Gastrocnemius medialis (tissue), 4 donors: ENCODE data around the gene WWOX. TPM values are rescaled to one million over a fixed set of nuclear protein-coding genes. Genes with fewer than 3 reads are reported as not detected.

ENCODE experiments used
- ATAC-seq, 2 donors: fragments of 150-250 bp; one replicate each; pipeline ENCODE4 v1.9.1; 2016
- DNase-seq, 2 donors: peaks; one replicate each; pipeline ENCODE4 v3.0.0-alpha.2; 2019
- H3K27ac ChIP-seq, 4 donors: fragments of 200-600 bp; sonication (generic); 1 replicate in 1 of 4; 2 replicates in 3 of 4; pipeline ENCODE4 v1.5.1; 2016 to 2018; ENCODE audit warnings: mild to moderate bottlenecking in 2 of 4, moderate library complexity in 1 of 4
- H3K27me3 ChIP-seq, 3 donors: fragments of 200-600 bp; sonication (generic) in 2 of 3; 1 replicate in 1 of 3; 2 replicates in 2 of 3; pipeline versions ENCODE4 v1.5.1 to v1.6.0; 2016 to 2019; ENCODE audit warnings: mild to moderate bottlenecking in 1 of 3, moderate library complexity in 1 of 3
- H3K36me3 ChIP-seq, 2 donors: fragments of 200-600 bp; sonication (generic) in 1 of 2; one replicate each; pipeline ENCODE4 v1.5.1; 2017 to 2018
- H3K4me1 ChIP-seq, 2 donors: fragments of 200-600 bp; sonication (generic) in 1 of 2; one replicate each; pipeline ENCODE4 v1.5.1; 2016 to 2017; ENCODE audit warnings: mild to moderate bottlenecking in 2 of 2
- H3K4me3 ChIP-seq, 4 donors: fragments of 200-600 bp; sonication (generic) in 3 of 4; 1 replicate in 1 of 4; 2 replicates in 3 of 4; pipeline ENCODE4 v1.5.1; 2016 to 2019; ENCODE audit warnings: mild to moderate bottlenecking in 2 of 4
- H3K9me3 ChIP-seq, 3 donors: fragments of 200-600 bp; sonication (generic) in 2 of 3; 1 replicate in 1 of 3; 2 replicates in 2 of 3; pipeline ENCODE4 v1.5.1; 2016 to 2019
- POLR2A ChIP-seq, 2 donors: fragments of 450-650 bp; IDR thresholded peaks; one replicate each; pipeline ENCODE4 v1.6.1; 2017; ENCODE audit warnings: antibody characterized with exemption in 2 of 2, mild to moderate bottlenecking in 2 of 2, moderate library complexity in 2 of 2
- in situ Hi-C, 4 donors: fragments of 200-750 bp; cut with MboI; loops; one replicate each; pipeline versions ENCODE4 v1.15.0 to v1.8.0; 2017; ENCODE audit warnings: low sequenced_read_pairs in 4 of 4
- intact Hi-C: fragments of 100-400 bp; cut with DNase I; formaldehyde crosslinking; loops from one replicate; pipeline ENCODE4 v1.15.1; 2023; ENCODE audit warnings: low total_unique reads
- total RNA-seq, 4 donors: library from RNA; depleted of rRNA; stranded (reverse); fragments of >200 nt; gene quantifications; one replicate each; pipeline versions ENCODE4 v1.1.0 to v1.2.3, GENCODE V29; 2016
- TF ChIP-seq, protein P1 (sequence below), 5 experiments: fragments of 450-650 bp in 3 of 5; fragments of 200-600 bp in 2 of 5; sonication (generic) in 2 of 5; IDR thresholded peaks in 4 of 5; conservative IDR thresholded peaks in 1 of 5; 1 replicate in 4 of 5; 2 replicates in 1 of 5; pipeline ENCODE4 v1.5.1; 2016 to 2019; ENCODE audit warnings: antibody characterized with exemption in 5 of 5, mild to moderate bottlenecking in 3 of 5, moderate library complexity in 3 of 5

The WWOX gene
- total RNA-seq, 4 donors from 2014 or later, result 3.3 to 13.0 (median 6.0) TPM

DNA sequence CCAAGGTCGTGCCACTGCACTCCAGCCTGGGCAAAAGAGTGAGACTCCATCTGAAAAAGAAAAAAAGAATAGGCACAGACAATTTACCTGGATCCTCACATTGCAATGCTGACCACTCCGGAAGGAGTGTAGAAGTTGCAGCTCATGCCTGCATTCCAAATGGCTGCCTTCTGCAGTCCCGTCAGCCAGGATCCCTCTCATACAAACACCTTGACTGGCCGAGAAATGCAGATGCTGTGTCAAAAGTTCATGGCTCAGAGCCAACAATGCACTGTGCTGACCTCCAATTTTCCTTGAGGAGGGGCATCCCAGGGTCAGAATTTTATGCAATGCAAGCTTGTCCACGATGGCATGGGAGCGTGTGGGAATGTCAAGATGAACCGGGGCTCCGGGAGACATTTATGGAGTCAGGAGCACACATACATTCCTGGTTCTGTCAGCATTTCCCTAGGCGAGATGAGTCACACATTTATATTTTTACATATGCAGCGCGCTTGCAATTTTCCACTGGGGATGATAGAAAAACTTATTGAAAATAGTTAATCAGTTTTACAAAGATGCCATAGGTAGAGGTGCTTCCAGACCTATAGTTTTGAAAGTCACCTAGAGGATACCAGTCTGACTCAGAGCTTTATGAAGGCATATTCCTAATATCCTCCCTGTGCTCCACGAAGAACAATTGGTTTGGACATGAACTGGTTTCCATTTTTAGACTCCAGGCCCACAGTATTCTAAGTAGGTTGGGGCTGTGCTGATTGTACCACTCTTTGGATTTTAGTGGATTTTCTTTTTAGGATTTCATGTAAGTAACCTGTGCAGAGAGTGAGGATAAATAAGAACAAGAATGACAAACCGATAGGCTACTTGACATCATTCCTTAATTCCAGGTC lies 886.5 kb downstream of the WWOX start:
- TF ChIP-seq POLR2A (IDR thresholded peaks at IDR 0.05), result no peak
- TF ChIP-seq, protein P1, sequence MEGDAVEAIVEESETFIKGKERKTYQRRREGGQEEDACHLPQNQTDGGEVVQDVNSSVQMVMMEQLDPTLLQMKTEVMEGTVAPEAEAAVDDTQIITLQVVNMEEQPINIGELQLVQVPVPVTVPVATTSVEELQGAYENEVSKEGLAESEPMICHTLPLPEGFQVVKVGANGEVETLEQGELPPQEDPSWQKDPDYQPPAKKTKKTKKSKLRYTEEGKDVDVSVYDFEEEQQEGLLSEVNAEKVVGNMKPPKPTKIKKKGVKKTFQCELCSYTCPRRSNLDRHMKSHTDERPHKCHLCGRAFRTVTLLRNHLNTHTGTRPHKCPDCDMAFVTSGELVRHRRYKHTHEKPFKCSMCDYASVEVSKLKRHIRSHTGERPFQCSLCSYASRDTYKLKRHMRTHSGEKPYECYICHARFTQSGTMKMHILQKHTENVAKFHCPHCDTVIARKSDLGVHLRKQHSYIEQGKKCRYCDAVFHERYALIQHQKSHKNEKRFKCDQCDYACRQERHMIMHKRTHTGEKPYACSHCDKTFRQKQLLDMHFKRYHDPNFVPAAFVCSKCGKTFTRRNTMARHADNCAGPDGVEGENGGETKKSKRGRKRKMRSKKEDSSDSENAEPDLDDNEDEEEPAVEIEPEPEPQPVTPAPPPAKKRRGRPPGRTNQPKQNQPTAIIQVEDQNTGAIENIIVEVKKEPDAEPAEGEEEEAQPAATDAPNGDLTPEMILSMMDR (IDR thresholded peaks at IDR 0.05 in 4 of 5, conservative IDR thresholded peaks at IDR 0.05 in 1 of 5), result no peak
- no peak overlapping the region for H3K27ac ChIP-seq
- in situ Hi-C loops, result no loop called here
- H3K27me3 ChIP-seq, result no peaks in the 10 kb centered on the region
- DNase-seq (no peak), ATAC-seq (no peak)
- H3K4me3 ChIP-seq, result no peak overlapping the region
- H3K36me3 ChIP-seq, result no peaks in the 10 kb centered on the region
- peaks cover 0 to 7% of the 10 kb centered on the region in 2 donors for H3K4me1 ChIP-seq
- intact Hi-C loops, result no loop called here
- H3K9me3 ChIP-seq, result no peaks in the 10 kb centered on the region

DNA sequence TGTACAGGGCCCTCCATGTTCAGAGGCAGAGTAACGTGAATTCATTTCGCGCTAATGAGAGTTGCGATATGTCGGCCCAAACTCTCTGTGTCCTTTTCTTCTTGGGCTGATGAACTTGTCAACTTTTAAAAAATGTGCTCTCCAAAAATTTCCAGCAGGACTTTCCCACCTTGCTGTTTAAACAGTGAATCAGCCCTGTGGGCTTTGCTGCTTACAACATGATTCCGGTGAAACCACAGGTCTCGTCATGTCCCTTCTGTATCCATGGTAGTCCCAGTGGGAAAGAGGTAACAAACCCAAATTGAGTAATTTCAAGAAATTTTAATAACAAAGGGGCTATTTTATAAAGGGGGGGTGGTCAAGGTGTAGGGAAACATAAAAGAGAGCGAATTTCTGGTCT lies 888.2 kb downstream of the WWOX start:
- ATAC-seq (no peak), DNase-seq (no peak)
- Histone ChIP-seq H3K4me1 (peaks cover 0 to 7% of the 10 kb centered on the region in 2 donors), H3K27me3 (no peaks in the 10 kb centered on the region), H3K4me3 (no peak overlapping the region), H3K9me3 (no peaks in the 10 kb centered on the region), H3K36me3 (no peaks in the 10 kb centered on the region), H3K27ac (no peak overlapping the region)
- TF ChIP-seq, protein P1 (IDR thresholded peaks at IDR 0.05 in 4 of 5, conservative IDR thresholded peaks at IDR 0.05 in 1 of 5), result no peak
- no peak for TF ChIP-seq POLR2A (IDR thresholded peaks at IDR 0.05)
- in situ Hi-C loops, result no loop called here
- intact Hi-C loops, result no loop called here

DNA sequence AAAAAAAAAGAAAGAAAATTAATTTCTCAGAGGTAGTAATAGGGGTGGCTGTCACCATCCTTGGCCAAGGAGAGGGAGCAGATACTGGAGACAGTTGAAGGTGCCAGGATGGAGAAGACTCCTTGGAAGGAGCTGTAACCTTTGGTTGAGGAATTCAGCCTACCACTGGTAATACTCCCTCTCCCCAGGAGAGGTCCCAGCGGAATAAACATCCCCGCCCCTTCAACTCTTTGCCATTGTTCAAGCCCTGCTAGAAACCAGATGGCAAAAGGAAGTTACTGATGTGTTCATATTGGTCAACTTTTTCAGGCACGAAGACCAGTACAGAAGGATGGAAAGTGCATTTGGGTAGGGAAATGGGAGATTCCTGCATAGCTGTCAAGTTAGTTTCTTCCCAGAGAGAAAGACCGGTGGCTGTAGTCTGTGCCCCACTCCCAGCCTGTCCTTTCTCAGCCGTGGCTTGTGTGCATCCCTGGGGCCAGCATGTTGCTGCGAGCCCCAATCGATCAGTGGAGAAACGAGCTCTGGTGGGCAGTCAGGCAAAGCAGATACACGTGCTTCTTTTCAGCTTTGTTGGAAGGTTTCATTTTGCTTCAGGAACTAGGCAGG lies 889.0 kb downstream of the WWOX start:
- ATAC-seq, result no peak
- no peak overlapping the region for H3K4me3 ChIP-seq
- intact Hi-C loops (no loop called here), in situ Hi-C loops (no loop called here)
- no peak overlapping the region for H3K27ac ChIP-seq
- H3K9me3 ChIP-seq, result no peaks in the 10 kb centered on the region
- peaks cover 0 to 7% of the 10 kb centered on the region in 2 donors for H3K4me1 ChIP-seq
- no peak for DNase-seq
- TF ChIP-seq, protein P1 (IDR thresholded peaks at IDR 0.05 in 4 of 5, conservative IDR thresholded peaks at IDR 0.05 in 1 of 5), result no peak
- no peak for TF ChIP-seq POLR2A (IDR thresholded peaks at IDR 0.05)
- H3K36me3 ChIP-seq, result no peaks in the 10 kb centered on the region
- no peaks in the 10 kb centered on the region for H3K27me3 ChIP-seq

DNA sequence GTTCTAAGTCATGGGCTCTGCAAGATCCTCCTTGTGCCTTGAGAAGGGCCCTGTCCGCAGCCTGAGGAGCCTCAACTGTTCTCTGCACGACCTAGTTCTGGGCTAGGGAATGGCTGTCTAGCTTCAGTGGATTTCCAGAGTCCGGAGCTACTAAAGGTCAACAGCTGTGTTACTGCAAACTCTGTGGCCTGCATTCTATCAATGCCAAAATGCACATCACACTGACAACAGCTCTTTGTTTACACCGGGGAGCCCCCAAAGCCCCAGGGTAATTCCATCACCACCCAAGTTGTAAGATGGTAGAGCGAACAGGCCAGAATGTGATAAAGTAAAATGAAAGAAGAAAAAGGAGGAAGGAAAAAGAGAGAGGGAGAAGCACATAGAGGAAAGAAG lies 890.9 kb downstream of the WWOX start:
- H3K9me3 ChIP-seq, result no peaks in the 10 kb centered on the region
- H3K27ac ChIP-seq, result no peak overlapping the region
- H3K4me1 ChIP-seq, result no peaks in the 10 kb centered on the region
- DNase-seq (no peak), ATAC-seq (no peak)
- no peak for TF ChIP-seq POLR2A (IDR thresholded peaks at IDR 0.05)
- TF ChIP-seq, protein P1 (IDR thresholded peaks at IDR 0.05 in 4 of 5, conservative IDR thresholded peaks at IDR 0.05 in 1 of 5), result no peak
- H3K27me3 ChIP-seq, result no peaks in the 10 kb centered on the region
- no peak overlapping the region for H3K4me3 ChIP-seq
- in situ Hi-C loops, result no loop called here
- no peaks in the 10 kb centered on the region for H3K36me3 ChIP-seq
- intact Hi-C loops, result no loop called here
